H1 (cell line): ENCODE data around the gene KRTAP5-4. TPM values are rescaled to one million over a fixed set of nuclear protein-coding genes. Genes with fewer than 3 reads are reported as not detected.

Experiments used
- CTCF ChIA-PET: fragments of 300-600 bp; sonication (Branson Sonifier 250); formaldehyde crosslinking; loops from one replicate; lab custom pipeline; 2021; ENCODE audit not compliant: partially characterized antibody; lab: Charles Lee
- POLR2A ChIA-PET: fragments of 300-600 bp; sonication (Branson Sonifier 250); formaldehyde crosslinking; loops from one replicate; lab custom pipeline; 2021; ENCODE audit warnings: inconsistent platforms; ENCODE audit not compliant: partially characterized antibody; lab: Charles Lee
- DNase-seq, 2 experiments: peaks; one replicate each; pipeline versions ENCODE4 v3.0.0 to v3.0.0-alpha.2; 2010 to 2022; ENCODE audit warnings: low spot score in 2 of 2, low read depth in 1 of 2, mixed read lengths in 1 of 2
- FAIRE-seq: peaks from 2 replicates; lab custom pipeline; 2011; peaks lifted over from hg19 to GRCh38; lab: Jason Lieb, UNC
- H2AFZ ChIP-seq: 2 replicates; pipeline ENCODE4 v1.8.1; 2012; ENCODE audit warnings: low read length, inconsistent platforms
- H2AK5ac ChIP-seq: 2 replicates; pipeline ENCODE4 v1.6.1; 2013; ENCODE audit warnings: low read depth, low read length
- H2BK120ac ChIP-seq: replicated peaks from 2 replicates; pipeline ENCODE3; 2013; ENCODE audit warnings: low read depth, low read length, inconsistent platforms
- H2BK12ac ChIP-seq: 2 replicates; pipeline ENCODE4 v1.6.1; 2013; ENCODE audit warnings: low read depth, low read length
- H2BK15ac ChIP-seq: 2 replicates; pipeline ENCODE4 v1.6.1; 2013; ENCODE audit warnings: low read length
- H2BK20ac ChIP-seq: 2 replicates; pipeline ENCODE4 v1.6.1; 2013; ENCODE audit warnings: low read length
- H2BK5ac ChIP-seq: 2 replicates; pipeline ENCODE4 v1.6.1; 2013; ENCODE audit warnings: low read depth, low read length
- H3K14ac ChIP-seq: 2 replicates; pipeline ENCODE4 v1.6.1; 2013; ENCODE audit warnings: inconsistent platforms; ENCODE audit not compliant: insufficient read length
- H3K18ac ChIP-seq: 2 replicates; pipeline ENCODE4 v1.6.1; 2013; ENCODE audit warnings: low read length; ENCODE audit errors: extremely low read depth
- H3K23ac ChIP-seq: 2 replicates; pipeline ENCODE4 v1.6.1; 2013; ENCODE audit warnings: inconsistent platforms; ENCODE audit not compliant: insufficient read length
- H3K23me2 ChIP-seq: 2 replicates; pipeline ENCODE4 v1.6.1; 2013; ENCODE audit warnings: low read depth, low read length
- H3K27ac ChIP-seq: 2 replicates; pipeline ENCODE4 v1.6.1; 2011; ENCODE audit warnings: low read depth, low read length, inconsistent platforms
- H3K27me3 ChIP-seq, 4 experiments: replicated peaks in 1 of 4; 1 replicate in 1 of 4; 2 replicates in 3 of 4; pipeline versions ENCODE4 v1.6.1 to v1.8.1; 2011 to 2013; ENCODE audit warnings: low read length in 3 of 4, mild to moderate bottlenecking in 3 of 4, inconsistent platforms in 2 of 4, mixed read lengths in 2 of 4, moderate library complexity in 1 of 4; ENCODE audit not compliant: control insufficient read depth in 3 of 4, insufficient read depth in 3 of 4; ENCODE audit errors: extremely low read depth in 1 of 4
- H3K36me3 ChIP-seq, 4 experiments: 2 replicates each; pipeline versions ENCODE4 v1.6.1 to v1.8.1; 2011 to 2013; ENCODE audit warnings: mild to moderate bottlenecking in 4 of 4, low read length in 3 of 4, moderate library complexity in 2 of 4, control low read depth in 1 of 4, inconsistent platforms in 1 of 4; ENCODE audit not compliant: insufficient read depth in 4 of 4, control insufficient read depth in 2 of 4
- H3K4ac ChIP-seq: replicated peaks from 2 replicates; pipeline ENCODE3; 2013; ENCODE audit warnings: low read length, low read depth, mixed read lengths, inconsistent platforms; ENCODE audit not compliant: insufficient read length
- H3K4me1 ChIP-seq, 4 experiments: replicated peaks in 1 of 4; 1 replicate in 1 of 4; 2 replicates in 3 of 4; pipeline versions ENCODE4 v1.6.1 to v1.8.1; 2011 to 2013; ENCODE audit warnings: low read length in 3 of 4, inconsistent platforms in 2 of 4, mixed read lengths in 1 of 4; ENCODE audit not compliant: insufficient read depth in 4 of 4, control insufficient read depth in 3 of 4
- H3K4me2 ChIP-seq, 2 experiments: 2 replicates each; pipeline versions ENCODE4 v1.6.1 to v1.8.1; 2011 to 2013; ENCODE audit warnings: low read depth in 2 of 2, low read length in 2 of 2, control low read depth in 1 of 2, inconsistent platforms in 1 of 2, mild to moderate bottlenecking in 1 of 2; ENCODE audit not compliant: insufficient read depth in 1 of 2
- H3K4me3 ChIP-seq, 4 experiments: fragments of 200-600, 300-600 bp in 1 of 4; sonication (generic), shearing (Covaris generic), sonication (Bioruptor Twin) in 1 of 4; 2 replicates each; pipeline versions ENCODE4 v1.5.1 to v1.8.1; 2011 to 2016; ENCODE audit warnings: low read length in 4 of 4, low read depth in 3 of 4, control low read depth in 2 of 4, inconsistent platforms in 2 of 4, mild to moderate bottlenecking in 2 of 4, mixed read lengths in 1 of 4, moderate library complexity in 1 of 4; ENCODE audit not compliant: insufficient read depth in 2 of 4; ENCODE audit errors: extremely low read depth in 1 of 4
- H3K56ac ChIP-seq: replicated peaks from 2 replicates; pipeline ENCODE3; 2013; ENCODE audit warnings: low read depth, mild to moderate bottlenecking, mixed read lengths, low read length, inconsistent platforms; ENCODE audit not compliant: insufficient read length
- H3K79me1 ChIP-seq: 2 replicates; pipeline ENCODE4 v1.6.1; 2013; ENCODE audit warnings: low read depth, low read length, control low read depth
- H3K79me2 ChIP-seq, 2 experiments: 2 replicates each; pipeline versions ENCODE4 v1.6.1 to v1.8.1; 2012 to 2013; ENCODE audit warnings: low read length in 2 of 2, mild to moderate bottlenecking in 2 of 2, inconsistent platforms in 1 of 2; ENCODE audit not compliant: insufficient read depth in 2 of 2, control insufficient read depth in 1 of 2
- H3K9ac ChIP-seq, 4 experiments: replicated peaks in 1 of 4; 1 replicate in 1 of 4; 2 replicates in 3 of 4; pipeline versions ENCODE4 v1.6.1 to v1.8.1; 2011 to 2013; ENCODE audit warnings: low read depth in 3 of 4, low read length in 3 of 4, control low read depth in 2 of 4, mild to moderate bottlenecking in 2 of 4, moderate library complexity in 2 of 4, inconsistent platforms in 1 of 4; ENCODE audit errors: extremely low read depth in 1 of 4
- H3K9me3 ChIP-seq, 2 experiments: 2 replicates each; pipeline versions ENCODE4 v1.6.1 to v1.8.1; 2012 to 2013; ENCODE audit warnings: mild to moderate bottlenecking in 2 of 2, moderate library complexity in 2 of 2, control low read depth in 1 of 2, inconsistent platforms in 1 of 2, low read depth in 1 of 2, low read length in 1 of 2, mixed read lengths in 1 of 2; ENCODE audit not compliant: insufficient read depth in 2 of 2
- H4K20me1 ChIP-seq, 2 experiments: replicated peaks in 1 of 2; 2 replicates each; pipeline versions ENCODE3 to v1.8.1; 2011 to 2013; ENCODE audit warnings: inconsistent platforms in 2 of 2, low read length in 2 of 2, mild to moderate bottlenecking in 1 of 2; ENCODE audit not compliant: insufficient read depth in 2 of 2, control insufficient read depth in 1 of 2
- H4K5ac ChIP-seq: 2 replicates; pipeline ENCODE4 v1.6.1; 2013; ENCODE audit warnings: low read length, low read depth, mixed read lengths, inconsistent platforms; ENCODE audit not compliant: insufficient read length
- H4K8ac ChIP-seq: 2 replicates; pipeline ENCODE4 v1.8.0; 2013; ENCODE audit warnings: mild to moderate bottlenecking, moderate library complexity, low read length, inconsistent platforms; ENCODE audit not compliant: insufficient read depth; ENCODE audit errors: extremely low read depth
- H4K91ac ChIP-seq: replicated peaks from 2 replicates; pipeline ENCODE3; 2013; ENCODE audit warnings: low read length, mixed read lengths, inconsistent platforms; ENCODE audit not compliant: insufficient read length
- ATF3 ChIP-seq: IDR thresholded peaks from 2 replicates; pipeline ENCODE4 v1.6.1; 2011; ENCODE audit warnings: low read depth, mild to moderate bottlenecking, low read length; ENCODE audit not compliant: insufficient read depth
- BACH1 ChIP-seq: IDR thresholded peaks from 2 replicates; pipeline ENCODE4 v1.6.1; 2012; ENCODE audit warnings: low read length, improper control_type of control experiment
- CBX8 ChIP-seq: fragments of 300-800, 300-1000 bp; sonication (generic); IDR thresholded peaks from 2 replicates; pipeline ENCODE4 v1.7.1; 2016; ENCODE audit warnings: low read depth, low read length, borderline replicate concordance
- CEBPB ChIP-seq: IDR thresholded peaks from 2 replicates; pipeline ENCODE4 v1.6.1; 2012; ENCODE audit warnings: low read depth, low read length
- KDM1A ChIP-seq: fragments of 200-600, 300-600 bp; sonication (generic); IDR thresholded peaks from 2 replicates; pipeline ENCODE4 v1.7.1; 2016; ENCODE audit warnings: mild to moderate bottlenecking, low read length, borderline replicate concordance
- POLR2A ChIP-seq, 2 experiments: IDR thresholded peaks; 1 replicate in 1 of 2; 2 replicates in 1 of 2; pipeline ENCODE4 v1.6.1; 2011; ENCODE audit warnings: low read depth in 2 of 2, low read length in 2 of 2, mild to moderate bottlenecking in 2 of 2; ENCODE audit errors: control extremely low read depth in 1 of 2
- TEAD4 ChIP-seq: IDR thresholded peaks from 2 replicates; pipeline ENCODE4 v1.6.1; 2012; ENCODE audit warnings: low read depth, low read length, inconsistent platforms, mixed read lengths
- WGBS, 2 experiments: shearing (Covaris generic) in 1 of 2; methylation state at CpG; one replicate each; pipeline versions ENCODE4 v1.1.6 to v1.1.7; 2013 to 2015; ENCODE audit warnings: low lambda C conversion rate in 2 of 2, mixed read lengths in 2 of 2, inconsistent platforms in 1 of 2, low coverage in 1 of 2, missing lambda C conversion rate in 1 of 2; ENCODE audit not compliant: insufficient replicate concordance in 2 of 2, insufficient coverage in 1 of 2, insufficient read length in 1 of 2; ENCODE audit errors: extremely low coverage in 1 of 2, missing lambda C conversion rate in 1 of 2; 5-methylcytosine and 5-hydroxymethylcytosine counted together
- polyA plus RNA-seq, 7 experiments: library from polyadenylated mRNA; depleted of rRNA in 3 of 7; stranded (reverse) in 5 of 7; unstranded in 2 of 7; fragments of >200 nt in 5 of 7; fragments of 200-250 nt in 2 of 7; gene quantifications; 1 replicate in 5 of 7; 2 replicates in 1 of 7; 4 replicates in 1 of 7; pipeline versions ENCODE4 v1.2.1 to v1.2.3, GENCODE V29; 2011 to 2013; ENCODE audit warnings: missing spikeins in 2 of 7, mixed read lengths in 2 of 7
- total RNA-seq: library from RNA; stranded (reverse); fragmentation: NEBNext Ultra II Directional; extraction: Animal tissue kit (Norgen Biotek cat#: 25700); gene quantifications from 2 replicates; pipeline ENCODE4 v1.2.1, GENCODE V29; 2021

KRTAP5-4 gene
- total and polyA plus RNA-seq, 2 of the 8 experiments (the other 6 are each of a cell fraction or from before 2014, with no cell fraction given) = not detected

- FAIRE-seq = no peak
- no peak overlapping the region for H2BK120ac ChIP-seq
- no peak overlapping the region for H3K18ac ChIP-seq
- H4K8ac ChIP-seq = no peak overlapping the region
- no peaks in the 10 kb centered on the region for H3K23me2 ChIP-seq
- no peak for TF ChIP-seq CBX8
- TF ChIP-seq POLR2A (IDR thresholded peaks at IDR 0.05; ENCODE audit: control extremely low read depth in 1 of 2, low read depth in 2 of 2, low read length in 2 of 2) = no peak
- TF ChIP-seq KDM1A = no peak
- TF ChIP-seq TEAD4 = no peak
- no peak for TF ChIP-seq ATF3
- no peak for TF ChIP-seq CEBPB
- TF ChIP-seq BACH1 = no peak
- TF ChIP-seq, all 59 proteins: peak for 0
- no peak overlapping the region for H2BK20ac ChIP-seq
- WGBS, 2 experiments = 92% methylated on average over 9 of the region's 9 CpGs; no CpG with 5 or more reads in 1 of the 2 experiments
- no peak overlapping the region for H3K4ac ChIP-seq
- no peaks in the 10 kb centered on the region for H3K36me3 ChIP-seq
- ChIA-PET CTCF (interaction anchor here (0.6 to 7.7 kb wide), 4 partner anchors 16 to 289 kb away, joined by 3 to 95 read pairs (median 3); no protein-coding TSS in a partner anchor), POLR2A (interaction anchor here (0.6 kb wide), 1 partner anchor 16 kb away, joined by 3 read pairs; no protein-coding TSS in a partner anchor)
- peaks cover 2 to 13% (median 5%) of the 10 kb centered on the region in 4 experiments for H3K4me1 ChIP-seq
- no peak overlapping the region for H3K14ac ChIP-seq
- no peaks in the 10 kb centered on the region for H3K79me2 ChIP-seq
- no peak for DNase-seq
- no peak overlapping the region for H3K4me2 ChIP-seq
- no peak overlapping the region for H2BK5ac ChIP-seq
- no peak overlapping the region for H2BK15ac ChIP-seq
- H3K56ac ChIP-seq = no peak overlapping the region
- H2BK12ac ChIP-seq = no peak overlapping the region
- H2AK5ac ChIP-seq = no peak overlapping the region
- H2AFZ ChIP-seq = no peak overlapping the region
- no peak overlapping the region for H3K9ac ChIP-seq
- no peak overlapping the region for H4K91ac ChIP-seq
- H4K20me1 ChIP-seq = no peaks in the 10 kb centered on the region
- no peak overlapping the region for H3K27ac ChIP-seq
- H3K23ac ChIP-seq = no peak overlapping the region
- no peaks in the 10 kb centered on the region for H3K9me3 ChIP-seq
- H4K5ac ChIP-seq = no peak overlapping the region
- no peak overlapping the region for H3K4me3 ChIP-seq
- H3K79me1 ChIP-seq = no peaks in the 10 kb centered on the region
- peaks cover 0 to 4% (median 0%) of the 10 kb centered on the region in 4 experiments; a peak in 2 of 7 replicates for H3K27me3 ChIP-seq
Observed at GRCh38 chr11:1592628-1593027, 29.3 kb downstream of the KRTAP5-4 start.
